ENCODE results near the gene KCNA1.
"Not testable (repeated sequence)": the region's sequence is repeated elsewhere in the genome, so short reads cannot be mapped to it uniquely, and the experiment has no call there.

The KCNA1 gene

GRCh38 chr12:4909734-4910501 lies at the start of gene KCNA1:
TSS of gene KCNA1 (plus strand) at chr12:4909905. CDS start at chr12:4911379, 1,474 bp downstream.
- DNase-seq (ENCODE audit: low read depth in 1 of 2, low spot score in 1 of 2) = no peak
- in situ Hi-C loops (cut with HindIII; ENCODE audit: low pct_unique_long_range_greater_than_20kb, low sequenced_read_pairs) = no loop called here
- no peak for TF ChIP-seq JUND (IDR thresholded peaks at IDR 0.05; ENCODE audit: low read depth)

GRCh38 chr12:4860741-4861140 lies 49.0 kb upstream of the KCNA1 start:
- no peak for DNase-seq (ENCODE audit: low read depth in 1 of 2, low spot score in 1 of 2)
- no peak for TF ChIP-seq JUND (IDR thresholded peaks at IDR 0.05; ENCODE audit: low read depth)
- in situ Hi-C loops (cut with HindIII; ENCODE audit: low pct_unique_long_range_greater_than_20kb, low sequenced_read_pairs) = no loop called here

DNA sequence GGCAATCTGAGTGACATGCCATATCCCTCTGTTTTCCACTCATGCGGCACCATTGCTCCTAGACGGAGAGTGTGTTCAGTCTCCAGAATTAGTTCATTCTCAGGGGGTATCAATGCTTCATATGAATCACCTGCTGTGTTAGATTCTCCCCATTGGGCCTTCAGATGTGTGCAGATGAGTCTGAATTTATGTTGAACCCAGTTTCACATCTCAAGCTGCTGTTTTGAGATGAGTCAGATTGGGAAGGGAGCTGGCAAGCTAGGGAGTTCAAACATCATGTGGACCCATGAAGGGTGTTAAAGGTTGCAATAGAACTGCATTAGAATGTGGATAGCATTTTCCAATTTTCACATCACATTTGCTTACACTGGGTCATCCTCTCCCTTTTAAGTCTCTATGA lies 46.9 kb upstream of the KCNA1 start:
- DNase-seq (ENCODE audit: low read depth in 1 of 2, low spot score in 1 of 2) = no peak
- TF ChIP-seq JUND (IDR thresholded peaks at IDR 0.05; ENCODE audit: low read depth) = no peak
- in situ Hi-C loops (cut with HindIII; ENCODE audit: low pct_unique_long_range_greater_than_20kb, low sequenced_read_pairs) = no loop called here

GRCh38 chr12:4864575-4864974 lies 45.1 kb upstream of the KCNA1 start:
- no peak for TF ChIP-seq JUND (IDR thresholded peaks at IDR 0.05; ENCODE audit: low read depth)
- DNase-seq (ENCODE audit: low read depth in 1 of 2, low spot score in 1 of 2) = no peak
- in situ Hi-C loops (cut with HindIII; ENCODE audit: low pct_unique_long_range_greater_than_20kb, low sequenced_read_pairs) = no loop called here

GRCh38 chr12:4865246-4865645 lies 44.5 kb upstream of the KCNA1 start:
- in situ Hi-C loops (cut with HindIII; ENCODE audit: low pct_unique_long_range_greater_than_20kb, low sequenced_read_pairs) = no loop called here
- no peak for TF ChIP-seq JUND (IDR thresholded peaks at IDR 0.05; ENCODE audit: low read depth)
- no peak for DNase-seq (ENCODE audit: low read depth in 1 of 2, low spot score in 1 of 2)

GRCh38 chr12:4866299-4866698 lies 43.4 kb upstream of the KCNA1 start:
- TF ChIP-seq JUND (IDR thresholded peaks at IDR 0.05; ENCODE audit: low read depth) = no peak
- no peak for DNase-seq (ENCODE audit: low read depth in 1 of 2, low spot score in 1 of 2)
- in situ Hi-C loops (cut with HindIII; ENCODE audit: low pct_unique_long_range_greater_than_20kb, low sequenced_read_pairs) = no loop called here

DNA sequence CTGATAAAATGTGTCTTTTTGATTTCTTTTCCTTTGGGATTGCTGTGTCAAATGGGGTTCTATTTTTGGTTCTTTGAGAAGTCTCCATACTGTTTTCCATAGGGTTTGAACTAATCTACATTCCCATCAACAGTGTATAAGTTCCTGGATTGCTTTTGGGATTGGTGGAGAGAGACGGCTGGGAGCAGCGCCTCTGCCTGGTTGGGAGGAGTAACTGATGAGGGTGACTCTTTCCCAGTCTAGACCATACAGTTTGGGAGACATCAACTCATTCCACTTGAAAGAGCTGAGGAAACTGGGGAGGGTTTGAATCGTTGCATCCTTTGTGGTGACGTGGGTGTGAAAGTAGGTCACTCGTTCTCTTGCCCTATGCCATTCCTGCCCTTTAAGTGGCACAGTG lies 42.3 kb upstream of the KCNA1 start:
- no peak for TF ChIP-seq JUND (IDR thresholded peaks at IDR 0.05; ENCODE audit: low read depth)
- in situ Hi-C loops (cut with HindIII; ENCODE audit: low pct_unique_long_range_greater_than_20kb, low sequenced_read_pairs) = no loop called here
- no peak for DNase-seq (ENCODE audit: low read depth in 1 of 2, low spot score in 1 of 2)

DNA sequence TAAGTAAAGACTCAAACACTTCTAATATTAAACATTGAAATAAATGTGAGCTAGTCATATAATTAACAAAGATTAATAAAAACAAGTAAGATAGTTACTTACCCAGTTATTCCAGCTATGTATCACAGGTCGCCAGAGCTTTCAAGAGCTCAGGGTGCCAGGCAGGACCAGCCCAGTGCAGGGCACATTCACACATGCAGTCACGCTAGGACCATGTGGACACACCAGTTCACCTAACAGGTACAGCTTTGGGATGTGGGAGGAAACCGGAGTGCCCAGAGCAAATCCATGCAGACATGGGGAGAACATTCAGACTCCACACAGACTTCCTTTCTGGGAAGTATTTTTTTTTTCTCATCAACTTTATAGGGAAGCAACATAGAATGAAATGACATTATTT lies 39.3 kb upstream of the KCNA1 start:
- no peak for DNase-seq (ENCODE audit: low read depth in 1 of 2, low spot score in 1 of 2)
- in situ Hi-C loops (cut with HindIII; ENCODE audit: low pct_unique_long_range_greater_than_20kb, low sequenced_read_pairs) = no loop called here
- TF ChIP-seq JUND (IDR thresholded peaks at IDR 0.05; ENCODE audit: low read depth) = no peak

DNA sequence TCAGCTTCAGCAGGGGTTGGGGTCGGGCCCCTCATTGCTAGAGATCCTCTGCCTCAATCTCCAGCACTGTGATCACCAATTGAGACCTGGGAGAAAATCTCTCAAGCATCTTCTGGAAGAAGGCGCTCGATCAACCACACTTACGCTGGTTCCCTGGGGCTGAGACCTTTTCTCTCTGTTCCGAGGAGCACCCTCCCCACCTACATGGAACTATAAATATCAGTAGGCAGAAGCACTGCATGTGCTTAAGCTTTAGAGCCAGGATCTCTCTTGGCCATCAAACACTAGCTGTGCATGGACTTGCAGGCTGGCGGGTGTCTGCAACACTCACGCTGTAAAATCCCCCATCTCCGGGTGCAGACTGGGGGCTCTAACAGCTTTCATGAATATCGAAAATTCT lies 38.2 kb upstream of the KCNA1 start:
- in situ Hi-C loops (cut with HindIII; ENCODE audit: low pct_unique_long_range_greater_than_20kb, low sequenced_read_pairs) = no loop called here
- DNase-seq (ENCODE audit: low read depth in 1 of 2, low spot score in 1 of 2) = no peak
- no peak for TF ChIP-seq JUND (IDR thresholded peaks at IDR 0.05; ENCODE audit: low read depth)

DNA sequence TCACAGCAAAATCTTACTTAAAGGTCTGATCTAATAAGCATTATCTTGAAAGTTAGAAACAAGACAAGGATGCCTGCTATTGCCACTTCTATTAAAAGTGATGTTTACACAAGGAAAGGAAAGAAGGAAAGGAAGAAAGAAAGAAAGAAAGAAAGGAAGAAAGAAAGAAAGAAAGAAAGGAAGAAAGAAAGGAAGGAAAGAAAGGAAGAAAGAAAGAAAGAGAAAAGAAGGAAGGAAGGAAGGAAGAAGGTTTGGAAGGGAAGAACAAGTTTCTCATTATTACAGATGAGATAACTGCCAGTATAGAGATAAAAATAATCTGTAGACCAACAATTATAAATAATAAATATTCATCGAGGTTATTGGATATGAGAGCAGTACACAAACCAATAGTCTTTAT lies 35.8 kb upstream of the KCNA1 start:
- no peak for TF ChIP-seq JUND (IDR thresholded peaks at IDR 0.05; ENCODE audit: low read depth)
- in situ Hi-C loops (cut with HindIII; ENCODE audit: low pct_unique_long_range_greater_than_20kb, low sequenced_read_pairs) = no loop called here
- DNase-seq (ENCODE audit: low read depth in 1 of 2, low spot score in 1 of 2) = no peak

- DNase-seq (ENCODE audit: low read depth in 1 of 2, low spot score in 1 of 2) = no peak
- TF ChIP-seq JUND (IDR thresholded peaks at IDR 0.05; ENCODE audit: low read depth) = no peak
- in situ Hi-C loops (cut with HindIII; ENCODE audit: low pct_unique_long_range_greater_than_20kb, low sequenced_read_pairs) = no loop called here
These were observed 35.0 kb upstream of the KCNA1 start for GRCh38 chr12:4874671-4875070.

GRCh38 chr12:4879481-4879880 lies 30.2 kb upstream of the KCNA1 start:
- in situ Hi-C loops (cut with HindIII; ENCODE audit: low pct_unique_long_range_greater_than_20kb, low sequenced_read_pairs); DNase-seq (ENCODE audit: low read depth in 1 of 2, low spot score in 1 of 2): not testable (repeated sequence)

- DNase-seq (ENCODE audit: low read depth in 1 of 2, low spot score in 1 of 2) = no peak
- no peak for TF ChIP-seq JUND (IDR thresholded peaks at IDR 0.05; ENCODE audit: low read depth)
- in situ Hi-C loops (cut with HindIII; ENCODE audit: low pct_unique_long_range_greater_than_20kb, low sequenced_read_pairs) = no loop called here
These were observed 28.2 kb upstream of the KCNA1 start for GRCh38 chr12:4881266-4882064.
